Dendritic cell treated with granulocyte-macrophage colony-stimulating factor and Interleukin-4, amounts not matched to agents 40 ng/mL and 50 ng/mL, for 4 days (primary cell): ENCODE data around the gene ISYNA1.

Experiments used
- H3K27ac Mint-ChIP-seq: one replicate; pipeline ENCODE4 v1.8.0; 2022; ENCODE audit warnings: mild to moderate bottlenecking, mixed read lengths
- H3K27me3 Mint-ChIP-seq: one replicate; pipeline ENCODE4 v1.8.0; 2022; ENCODE audit warnings: mild to moderate bottlenecking, mixed read lengths
- H3K36me3 Mint-ChIP-seq: one replicate; pipeline ENCODE4 v1.8.0; 2022; ENCODE audit warnings: low read depth, mixed read lengths
- H3K4me1 Mint-ChIP-seq: one replicate; pipeline ENCODE4 v1.8.0; 2022; ENCODE audit warnings: low read depth, mixed read lengths
- H3K4me3 Mint-ChIP-seq: one replicate; pipeline ENCODE4 v1.8.0; 2022; ENCODE audit warnings: mild to moderate bottlenecking, moderate library complexity, mixed read lengths
- H3K9me3 Mint-ChIP-seq: one replicate; pipeline ENCODE4 v1.8.0; 2022; ENCODE audit warnings: mixed read lengths
- intact Hi-C: fragments of 100-400 bp; cut with micrococcal nuclease; formaldehyde crosslinking; loops from one replicate; pipeline ENCODE4 v1.15.0; 2022

The ISYNA1 gene

GRCh38 chr19:18388100-18388959, 49.6 kb downstream of the ISYNA1 start:
- peak overlapping the region; percentile 80 for H3K4me3 Mint-ChIP-seq
- intact Hi-C loops = loop anchor here (2.0 to 5.0 kb wide), 2 partner anchors 20 to 41 kb away; no protein-coding TSS in a partner anchor
- peaks cover 75% of the 10 kb centered on the region for H3K4me1 Mint-ChIP-seq
- H3K9me3 Mint-ChIP-seq = no peaks in the 10 kb centered on the region
- H3K36me3 Mint-ChIP-seq = peaks cover 37% of the 10 kb centered on the region
- peak overlapping the region; percentile 86 for H3K27ac Mint-ChIP-seq
- H3K27me3 Mint-ChIP-seq = peaks cover 17% of the 10 kb centered on the region

GRCh38 chr19:18386543-18387271, 51.2 kb downstream of the ISYNA1 start:
- H3K27me3 Mint-ChIP-seq = peaks cover 23% of the 10 kb centered on the region
- H3K4me3 Mint-ChIP-seq = no peak overlapping the region
- peaks cover 27% of the 10 kb centered on the region for H3K36me3 Mint-ChIP-seq
- peaks cover 67% of the 10 kb centered on the region for H3K4me1 Mint-ChIP-seq
- no peak overlapping the region for H3K27ac Mint-ChIP-seq
- intact Hi-C loops = loop anchor here (5.0 kb wide), 1 partner anchor 39 kb away; no protein-coding TSS in a partner anchor
- no peaks in the 10 kb centered on the region for H3K9me3 Mint-ChIP-seq

- H3K9me3 Mint-ChIP-seq = no peaks in the 10 kb centered on the region
- peaks cover 19% of the 10 kb centered on the region for H3K36me3 Mint-ChIP-seq
- no peak within 1 kb of the TSS for H3K27ac Mint-ChIP-seq
- intact Hi-C loops = loop anchor here (5.0 kb wide), 1 partner anchor 39 kb away; no protein-coding TSS in a partner anchor
- no peak within 1 kb of the TSS for H3K4me3 Mint-ChIP-seq
- peaks cover 60% of the 10 kb centered on the region for H3K4me1 Mint-ChIP-seq
- H3K27me3 Mint-ChIP-seq = peaks cover 23% of the 10 kb centered on the region
Observed at GRCh38 chr19:18385675-18386542, 52.0 kb downstream of the ISYNA1 start, which contains the start of gene GDF15. TSS of gene GDF15 (plus strand) at chr19:18386158. CDS start at chr19:18386190, 32 bp downstream.

GRCh38 chr19:18385359-18385674, 52.6 kb downstream of the ISYNA1 start:
- H3K27ac Mint-ChIP-seq = no peak overlapping the region
- peaks cover 13% of the 10 kb centered on the region for H3K36me3 Mint-ChIP-seq
- no peaks in the 10 kb centered on the region for H3K9me3 Mint-ChIP-seq
- H3K4me3 Mint-ChIP-seq = no peak overlapping the region
- intact Hi-C loops = loop anchor here (5.0 kb wide), 1 partner anchor 38 kb away; no protein-coding TSS in a partner anchor
- peaks cover 57% of the 10 kb centered on the region for H3K4me1 Mint-ChIP-seq
- H3K27me3 Mint-ChIP-seq = peaks cover 23% of the 10 kb centered on the region

DNA sequence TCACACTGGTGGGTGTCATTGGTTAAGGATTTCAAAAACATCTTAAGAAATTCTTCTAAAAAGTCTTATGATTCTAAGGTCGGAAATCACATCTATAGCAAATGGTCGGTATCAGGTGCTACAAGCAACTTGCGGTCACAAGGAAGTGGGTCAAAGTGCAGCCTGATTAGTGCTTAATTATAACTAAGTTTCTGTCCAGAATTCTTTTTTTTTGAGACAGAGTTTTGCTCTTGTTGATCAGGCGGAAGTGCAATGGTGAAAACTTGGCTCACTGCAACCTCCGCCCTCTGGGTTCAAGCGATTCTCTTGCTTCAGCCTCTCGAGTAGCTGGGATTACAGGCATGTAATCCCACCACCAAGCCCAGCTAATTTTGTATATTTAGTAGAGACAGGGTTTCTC, 53.2 kb downstream of the ISYNA1 start:
- Mint-ChIP-seq H3K27me3 (peaks cover 23% of the 10 kb centered on the region), H3K4me1 (peaks cover 58% of the 10 kb centered on the region), H3K4me3 (no peak overlapping the region), H3K36me3 (peaks cover 8% of the 10 kb centered on the region), H3K27ac (no peak overlapping the region), H3K9me3 (no peaks in the 10 kb centered on the region)
- intact Hi-C loops = loop anchor here (5.0 kb wide), 1 partner anchor 37 kb away; no protein-coding TSS in a partner anchor
